GM10266 (cell line): ENCODE data around the gene ATN1.

Source experiments
- DNase-seq: peaks from one replicate; pipeline ENCODE4 v3.0.0; 2012; ENCODE audit errors: extremely low spot score
- CTCF ChIP-seq: IDR thresholded peaks from 2 replicates; pipeline ENCODE4 v1.5.1; 2012; ENCODE audit warnings: mild to moderate bottlenecking, low read depth; ENCODE audit not compliant: control insufficient read depth, insufficient read depth; ENCODE audit errors: missing control alignments

The ATN1 gene

GRCh38 chr12:6939191-6939540 lies 11.4 kb downstream of the ATN1 start:
- no peak for TF ChIP-seq CTCF

DNA sequence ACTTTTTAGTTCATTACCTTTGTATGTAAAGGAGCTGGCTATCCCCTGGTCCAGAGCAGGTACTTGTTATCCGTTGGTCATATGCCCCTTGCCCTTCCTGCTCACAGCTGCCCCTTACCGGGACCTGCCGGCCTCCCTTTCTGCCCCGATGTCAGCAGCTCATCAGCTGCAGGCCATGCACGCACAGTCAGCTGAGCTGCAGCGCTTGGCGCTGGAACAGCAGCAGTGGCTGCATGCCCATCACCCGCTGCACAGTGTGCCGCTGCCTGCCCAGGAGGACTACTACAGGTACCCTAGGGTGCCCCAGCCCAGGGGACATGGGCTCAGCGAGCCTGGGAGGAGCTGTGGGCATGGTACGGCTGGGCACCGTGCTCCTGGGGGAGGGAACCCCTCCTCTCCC lies 13.5 kb downstream of the ATN1 start:
- DNase-seq: no peak
- no peak for TF ChIP-seq CTCF

More at GRCh38 chr12:6939191-6939540, 11.4 kb downstream of the ATN1 start:
- no peak for DNase-seq

GRCh38 chr12:6941782-6942181 lies 14.0 kb downstream of the ATN1 start:
- TF ChIP-seq CTCF: no peak
- no peak for DNase-seq

- no peak for TF ChIP-seq CTCF
- no peak for DNase-seq
Observed at GRCh38 chr12:6942331-6942665, 14.5 kb downstream of the ATN1 start.

GRCh38 chr12:6943389-6943721 lies 15.6 kb downstream of the ATN1 start:
- TF ChIP-seq CTCF: no peak
- DNase-seq: peak; percentile 92

GRCh38 chr12:6943722-6944380 lies 16.1 kb downstream of the ATN1 start, which contains the start of the genes C12orf57 and RNU7-1:
TSS of gene C12orf57 (plus strand) at chr12:6944022. CDS start at chr12:6944122, 100 bp downstream.
TSS of gene RNU7-1 (plus strand) at chr12:6943816.
- DNase-seq: peak; percentile 78
- TF ChIP-seq CTCF: no peak

DNA sequence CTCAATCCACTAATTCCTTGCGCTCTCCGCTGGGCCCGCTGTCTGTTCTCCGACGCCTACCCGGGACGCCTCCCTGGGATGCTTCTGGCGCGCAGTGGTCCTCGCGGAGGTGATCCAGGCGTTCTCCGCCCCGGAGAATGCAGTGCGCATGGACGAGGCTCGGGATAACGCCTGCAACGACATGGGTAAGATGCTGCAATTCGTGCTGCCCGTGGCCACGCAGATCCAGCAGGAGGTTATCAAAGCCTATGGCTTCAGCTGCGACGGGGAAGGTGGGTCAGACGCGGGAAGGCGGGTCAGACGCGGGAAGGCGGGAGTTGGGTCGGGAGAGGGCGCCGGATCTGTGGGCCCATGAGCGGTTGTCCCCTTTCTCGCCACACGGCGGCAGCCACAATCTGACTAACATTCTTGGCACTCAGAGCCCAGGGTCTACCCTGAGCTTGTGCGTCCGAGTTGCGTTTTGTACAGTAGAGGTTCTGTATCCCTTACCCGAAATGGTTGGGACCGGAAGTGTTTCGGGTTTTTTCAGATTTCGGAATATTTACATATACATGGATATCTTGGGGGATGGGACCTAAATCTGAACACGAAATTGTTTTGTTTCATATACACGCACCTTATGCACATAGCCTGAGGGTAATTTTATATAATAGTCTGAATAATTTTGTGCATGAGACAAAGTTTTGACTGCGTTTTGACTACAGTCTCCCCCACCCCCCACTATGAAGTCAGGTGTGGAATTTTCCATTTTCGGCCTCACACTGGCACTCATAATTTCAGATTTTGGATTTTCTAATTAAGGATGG lies 16.8 kb downstream of the ATN1 start:
- peak; percentile 81 for DNase-seq
- TF ChIP-seq CTCF: peak; percentile 95
